Upper lobe of right lung (tissue), 1 donor: ENCODE measurements around the gene TTYH3. TPM values are rescaled to one million over a fixed set of nuclear protein-coding genes. Genes with fewer than 3 reads are reported as not detected.

Experiments used
- ATAC-seq: fragments of 200-7000 bp; cut with Tn5 transposase; one replicate; pipeline ENCODE4 v1.9.1; 2020; ENCODE audit warnings: mild to moderate bottlenecking, moderate library complexity
- DNase-seq: peaks from one replicate; pipeline ENCODE4 v3.0.0-alpha.2; 2020
- H3K27ac ChIP-seq: fragments of 200-600 bp; one replicate; pipeline ENCODE4 v1.8.0; 2022
- H3K27me3 ChIP-seq: fragments of 200-600 bp; one replicate; pipeline ENCODE4 v1.8.0; 2022; ENCODE audit warnings: mild to moderate bottlenecking
- H3K36me3 ChIP-seq: fragments of 200-600 bp; one replicate; pipeline ENCODE4 v1.8.0; 2022
- H3K4me1 ChIP-seq: fragments of 200-600 bp; one replicate; pipeline ENCODE4 v1.8.0; 2022
- H3K4me3 ChIP-seq: fragments of 200-600 bp; one replicate; pipeline ENCODE4 v1.8.0; 2022; ENCODE audit warnings: mild to moderate bottlenecking
- H3K9me3 ChIP-seq: fragments of 200-600 bp; one replicate; pipeline ENCODE4 v1.8.0; 2022
- CTCF ChIP-seq: fragments of 200-600 bp; IDR thresholded peaks from one replicate; pipeline ENCODE4 v1.8.0; 2022; ENCODE audit warnings: antibody characterized with exemption
- intact Hi-C: fragments of 100-400 bp; cut with DNase I; formaldehyde crosslinking; loops from one replicate; pipeline ENCODE4 v1.11.0; 2022
- total RNA-seq: library from RNA; stranded (reverse); fragmentation: NEBNext Ultra II Directional; extraction: Animal tissue kit (Norgen Biotek cat#: 25700); gene quantifications from one replicate; pipeline ENCODE4 v1.2.1, GENCODE V29; 2021
- donor health status: DM: no; HTN: yes; CAD: no; lungs with severe emphysema.

The TTYH3 gene
- total RNA-seq, 1 donor from 2014 or later = 48.8 TPM

DNA sequence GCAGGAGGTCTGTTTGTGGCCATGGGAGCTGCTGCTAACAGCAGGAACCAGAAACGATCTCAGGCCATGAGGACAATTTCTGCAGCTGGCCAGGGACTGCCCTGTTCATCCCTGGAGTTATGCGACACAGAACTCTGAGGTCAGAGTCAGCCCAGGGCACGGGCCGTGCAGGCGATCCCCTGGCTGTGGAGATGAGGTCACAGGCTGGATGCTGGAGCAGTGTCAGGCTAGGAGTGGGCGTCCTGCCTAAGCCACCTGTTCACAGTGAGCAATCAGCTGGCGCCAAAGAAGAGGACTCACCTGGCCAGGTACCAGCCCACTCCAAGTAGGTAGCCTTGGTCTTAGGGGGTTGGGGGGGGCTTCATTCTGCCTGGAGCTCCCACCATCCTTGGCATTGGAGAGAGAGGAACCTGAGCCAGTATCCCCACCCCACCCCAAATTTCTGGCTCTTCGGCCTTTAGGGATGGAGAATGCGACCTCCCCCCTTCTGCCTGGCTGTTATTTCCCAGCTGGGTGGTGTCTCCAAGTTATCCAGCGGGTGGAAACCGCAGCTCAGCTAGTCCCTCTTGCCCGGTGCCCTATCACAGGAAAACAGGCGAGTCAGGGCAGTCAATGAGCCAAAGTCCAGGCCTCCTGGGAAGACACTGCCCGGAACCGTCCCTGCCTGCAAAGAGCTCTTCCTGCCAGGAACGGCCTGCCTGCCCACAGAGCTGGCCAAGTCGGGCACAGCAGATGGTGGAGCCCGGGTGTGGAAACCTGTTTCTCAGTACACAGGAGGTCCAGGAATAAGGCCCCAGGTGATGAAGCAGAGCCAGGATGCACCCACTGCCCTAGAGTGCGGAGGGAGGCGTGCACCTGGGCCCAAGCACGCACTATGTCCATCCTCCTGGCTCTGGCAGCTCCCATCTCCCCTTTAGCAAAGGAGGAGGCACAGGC lies 1.8 kb upstream of the TTYH3 start:
- Histone ChIP-seq H3K4me3 (no peak overlapping the region), H3K9me3 (no peaks in the 10 kb centered on the region), H3K36me3 (no peaks in the 10 kb centered on the region), H3K27ac (no peak overlapping the region), H3K27me3 (no peaks in the 10 kb centered on the region), H3K4me1 (peaks cover 18% of the 10 kb centered on the region)
- DNase-seq (no peak), ATAC-seq (no peak)
- intact Hi-C loops = no loop called here
- no peak for TF ChIP-seq CTCF

DNA sequence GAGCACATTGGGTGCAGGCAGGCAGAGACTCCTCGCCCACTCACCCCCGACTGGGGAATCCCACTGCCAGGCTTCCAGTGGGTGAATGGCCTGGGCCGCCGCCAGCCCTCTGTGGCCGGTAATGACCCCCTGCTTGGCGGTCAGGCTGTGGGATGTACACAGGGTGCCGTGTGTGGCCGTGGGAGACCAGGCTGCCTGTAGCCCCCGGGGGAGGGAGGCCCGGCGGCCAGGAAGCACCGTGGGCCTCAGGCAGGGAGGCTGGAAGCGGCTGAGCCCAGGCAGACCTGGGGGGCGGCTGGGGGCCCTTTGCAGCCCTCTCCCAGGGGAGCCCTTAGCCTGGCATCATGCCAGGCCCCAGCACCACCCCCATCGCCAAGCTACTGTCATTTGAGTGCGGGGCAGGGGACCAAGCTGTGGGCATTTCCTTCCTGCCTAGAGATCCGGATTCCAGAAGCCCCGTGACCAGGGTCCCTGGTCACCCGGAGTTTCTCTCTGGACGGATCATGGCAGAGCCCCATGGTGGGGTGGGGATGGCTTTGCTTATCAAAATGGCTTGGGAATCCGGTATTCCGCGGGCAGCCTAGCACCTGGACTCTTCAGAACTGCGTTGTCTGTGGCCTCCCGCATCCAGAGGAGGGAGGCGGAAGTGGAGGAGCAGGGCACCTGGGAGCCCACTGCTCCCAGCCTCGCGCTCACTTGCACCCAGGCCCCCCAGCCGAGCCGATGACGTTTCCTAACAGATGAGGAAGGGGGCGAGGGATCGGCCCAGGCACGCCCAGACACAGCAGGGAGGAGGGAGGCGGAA lies 1.1 kb downstream of the TTYH3 start:
- TF ChIP-seq CTCF = no peak
- intact Hi-C loops = no loop called here
- Histone ChIP-seq H3K27ac (peak overlapping the region; percentile 70), H3K36me3 (no peaks in the 10 kb centered on the region), H3K9me3 (no peaks in the 10 kb centered on the region), H3K27me3 (no peaks in the 10 kb centered on the region), H3K4me3 (peak overlapping the region; percentile 87), H3K4me1 (peaks cover 42% of the 10 kb centered on the region)
- peak; percentile 86 for DNase-seq
- peak; percentile 8 for ATAC-seq

- Histone ChIP-seq H3K27ac (peak overlapping the region; percentile 70), H3K4me3 (peak overlapping the region; percentile 87), H3K36me3 (no peaks in the 10 kb centered on the region), H3K9me3 (no peaks in the 10 kb centered on the region), H3K27me3 (no peaks in the 10 kb centered on the region), H3K4me1 (peaks cover 50% of the 10 kb centered on the region)
- intact Hi-C loops = no loop called here
- DNase-seq = peak; percentile 78
- peak; percentile 33 for ATAC-seq
- no peak for TF ChIP-seq CTCF
These were observed 1.9 kb downstream of the TTYH3 start for GRCh38 chr7:2633538-2634266.

DNA sequence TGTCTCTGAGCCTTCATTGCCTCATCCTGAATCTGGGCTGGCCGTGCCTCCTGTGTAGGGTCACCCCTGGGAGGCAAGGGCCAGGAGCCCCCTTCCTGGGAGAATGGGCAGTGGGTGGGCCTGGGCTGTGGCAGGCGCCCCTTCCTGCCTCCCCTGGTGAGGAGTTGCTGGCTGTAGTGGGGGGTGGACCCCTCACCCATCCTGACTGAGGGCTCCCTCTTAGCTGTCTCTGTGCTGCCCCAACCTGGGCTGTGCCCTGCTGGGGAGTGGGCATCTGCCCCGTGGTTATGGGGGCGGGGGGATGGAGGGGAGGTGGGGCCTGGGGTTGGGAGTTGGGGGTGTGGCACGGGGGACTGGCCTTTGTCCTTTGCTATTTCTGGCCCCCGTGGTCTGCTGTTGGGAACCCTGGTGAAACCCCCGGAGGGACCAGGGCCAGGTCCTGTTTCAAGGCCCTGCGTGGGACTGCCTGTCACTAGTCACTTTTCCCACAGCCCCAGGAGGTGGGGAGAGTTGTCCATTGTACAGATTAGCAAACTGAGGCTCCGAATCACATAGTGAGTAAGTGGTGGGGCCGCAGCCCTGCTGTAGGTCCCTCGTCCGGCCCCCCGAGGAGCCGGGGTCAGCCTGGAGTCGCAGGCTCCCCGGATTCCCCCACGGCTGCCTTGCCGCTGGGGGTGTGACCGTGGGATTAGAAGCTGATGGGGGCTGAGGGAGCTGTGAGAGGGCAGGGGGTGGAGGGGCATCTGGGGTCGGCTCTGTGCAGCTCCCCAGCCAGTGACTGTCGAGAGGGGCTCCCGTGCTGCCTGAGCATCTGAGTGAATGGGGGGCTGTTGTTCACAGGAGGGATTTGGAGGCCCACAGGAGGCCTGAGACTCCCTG lies 2.7 kb downstream of the TTYH3 start:
- Histone ChIP-seq H3K36me3 (no peaks in the 10 kb centered on the region), H3K4me3 (peak overlapping the region; percentile 87), H3K4me1 (peaks cover 53% of the 10 kb centered on the region), H3K9me3 (no peaks in the 10 kb centered on the region), H3K27me3 (no peaks in the 10 kb centered on the region), H3K27ac (peak overlapping the region; percentile 70)
- DNase-seq = no peak
- TF ChIP-seq CTCF = no peak
- intact Hi-C loops = no loop called here
- ATAC-seq = no peak
